Esophagus muscularis mucosa (tissue), 3 donors: ENCODE measurements around the gene FAM210B.

Experiments
- CTCF ChIP-seq, 3 experiments: fragments of 200-600 bp in 2 of 3; fragments of 450-650 bp in 1 of 3; sonication (generic) in 2 of 3; IDR thresholded peaks; one replicate each; pipeline ENCODE4 v1.5.1; 2017 to 2019; ENCODE audit warnings: antibody characterized with exemption in 3 of 3, mild to moderate bottlenecking in 2 of 3, moderate library complexity in 1 of 3
- POLR2AphosphoS5 ChIP-seq, 2 donors: sonication (generic); formaldehyde crosslinking; IDR thresholded peaks; one replicate each; pipeline ENCODE4 v1.6.1; 2017; ENCODE audit warnings: antibody characterized with exemption in 2 of 2

- no peak for TF ChIP-seq CTCF (IDR thresholded peaks at IDR 0.05)
- TF ChIP-seq POLR2AphosphoS5 (IDR thresholded peaks at IDR 0.05): peak in 1 of 2 donors; percentile 11
These were observed 698 bp downstream of the FAM210B start for GRCh38 chr20:56359212-56360132.
